Esophagus muscularis mucosa (tissue), 4 donors: ENCODE data around the gene GALNT18. TPM values are rescaled to one million over a fixed set of nuclear protein-coding genes. Genes with fewer than 3 reads are reported as not detected.
A peak's percentile ranks its signal among the peaks of the same experiment; 100 is the strongest.

ENCODE experiments used
- DNase-seq: peaks from one replicate; pipeline ENCODE4 v3.0.0-alpha.2; 2017; ENCODE audit errors: extremely low spot score
- H3K27ac ChIP-seq, 4 donors: fragments of 200-600 bp; sonication (generic); replicated peaks in 1 of 4; 1 replicate in 3 of 4; 2 replicates in 1 of 4; pipeline ENCODE4 v1.5.1; 2016 to 2019; ENCODE audit warnings: mild to moderate bottlenecking in 1 of 4
- H3K27me3 ChIP-seq, 4 donors: fragments of 200-600 bp; sonication (generic); one replicate each; pipeline versions ENCODE4 v1.5.1 to v1.6.0; 2016 to 2019
- H3K36me3 ChIP-seq, 4 donors: fragments of 200-600 bp; sonication (generic); one replicate each; pipeline ENCODE4 v1.5.1; 2016 to 2019
- H3K4me1 ChIP-seq, 4 donors: fragments of 200-600 bp; sonication (generic); one replicate each; pipeline ENCODE4 v1.5.1; 2016 to 2019
- H3K4me3 ChIP-seq, 4 donors: fragments of 200-600 bp; sonication (generic); 1 replicate in 2 of 4; 2 replicates in 2 of 4; pipeline ENCODE4 v1.5.1; 2016 to 2019; ENCODE audit warnings: mild to moderate bottlenecking in 4 of 4, moderate library complexity in 1 of 4
- H3K9me3 ChIP-seq, 4 donors: fragments of 200-600 bp; sonication (generic); 1 replicate in 3 of 4; 2 replicates in 1 of 4; pipeline ENCODE4 v1.5.1; 2016 to 2019
- EP300 ChIP-seq: sonication (generic); formaldehyde crosslinking; IDR thresholded peaks from one replicate; pipeline ENCODE4 v1.6.1; 2017; ENCODE audit warnings: antibody characterized with exemption
- POLR2A ChIP-seq: fragments of 450-650 bp; IDR thresholded peaks from one replicate; pipeline ENCODE4 v1.6.1; 2017; ENCODE audit warnings: antibody characterized with exemption, moderate library complexity, mild to moderate bottlenecking, low read depth
- POLR2AphosphoS5 ChIP-seq, 2 donors: sonication (generic); formaldehyde crosslinking; IDR thresholded peaks; one replicate each; pipeline ENCODE4 v1.6.1; 2017; ENCODE audit warnings: antibody characterized with exemption in 2 of 2
- WGBS: methylation state at CpG from one replicate; pipeline ENCODE4 v1.1.5; 2018; 5-methylcytosine and 5-hydroxymethylcytosine counted together
- intact Hi-C: fragments of 100-400 bp; cut with DNase I; formaldehyde crosslinking; loops from one replicate; pipeline ENCODE4 v1.15.1; 2023
- total RNA-seq, 4 donors: library from RNA; depleted of rRNA; stranded (reverse); fragments of >200 nt; gene quantifications; one replicate each; pipeline versions ENCODE4 v1.1.0 to v1.2.1, GENCODE V29; 2016
- TF ChIP-seq, protein P1 (sequence below), 3 experiments: fragments of 200-600 bp in 2 of 3; fragments of 450-650 bp in 1 of 3; sonication (generic) in 2 of 3; IDR thresholded peaks; one replicate each; pipeline ENCODE4 v1.5.1; 2017 to 2019; ENCODE audit warnings: antibody characterized with exemption in 3 of 3, mild to moderate bottlenecking in 2 of 3, moderate library complexity in 1 of 3

The GALNT18 gene
- total RNA-seq, 4 donors from 2014 or later, result 29.1 to 67.0 (median 49.3) TPM

GRCh38 chr11:11409224-11409623 lies 212.6 kb downstream of the GALNT18 start:
- no peaks in the 10 kb centered on the region for H3K9me3 ChIP-seq
- H3K27ac ChIP-seq, result peak overlapping the region in 3 of 4 donors; percentile 70 to 77 (median 76)
- DNase-seq, result no peak
- 58% methylated on average over 4 of the region's 6 CpGs for WGBS
- H3K27me3 ChIP-seq, result no peaks in the 10 kb centered on the region
- H3K36me3 ChIP-seq, result no peaks in the 10 kb centered on the region
- no peak for TF ChIP-seq POLR2AphosphoS5 (IDR thresholded peaks at IDR 0.05)
- TF ChIP-seq EP300, result no peak
- TF ChIP-seq, protein P1, sequence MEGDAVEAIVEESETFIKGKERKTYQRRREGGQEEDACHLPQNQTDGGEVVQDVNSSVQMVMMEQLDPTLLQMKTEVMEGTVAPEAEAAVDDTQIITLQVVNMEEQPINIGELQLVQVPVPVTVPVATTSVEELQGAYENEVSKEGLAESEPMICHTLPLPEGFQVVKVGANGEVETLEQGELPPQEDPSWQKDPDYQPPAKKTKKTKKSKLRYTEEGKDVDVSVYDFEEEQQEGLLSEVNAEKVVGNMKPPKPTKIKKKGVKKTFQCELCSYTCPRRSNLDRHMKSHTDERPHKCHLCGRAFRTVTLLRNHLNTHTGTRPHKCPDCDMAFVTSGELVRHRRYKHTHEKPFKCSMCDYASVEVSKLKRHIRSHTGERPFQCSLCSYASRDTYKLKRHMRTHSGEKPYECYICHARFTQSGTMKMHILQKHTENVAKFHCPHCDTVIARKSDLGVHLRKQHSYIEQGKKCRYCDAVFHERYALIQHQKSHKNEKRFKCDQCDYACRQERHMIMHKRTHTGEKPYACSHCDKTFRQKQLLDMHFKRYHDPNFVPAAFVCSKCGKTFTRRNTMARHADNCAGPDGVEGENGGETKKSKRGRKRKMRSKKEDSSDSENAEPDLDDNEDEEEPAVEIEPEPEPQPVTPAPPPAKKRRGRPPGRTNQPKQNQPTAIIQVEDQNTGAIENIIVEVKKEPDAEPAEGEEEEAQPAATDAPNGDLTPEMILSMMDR (IDR thresholded peaks at IDR 0.05), result no peak
- no peak for TF ChIP-seq POLR2A
- H3K4me3 ChIP-seq, result no peak overlapping the region
- peaks cover 43 to 59% (median 52%) of the 10 kb centered on the region in 4 donors for H3K4me1 ChIP-seq
- intact Hi-C loops, result loop anchor here (5.0 kb wide), 1 partner anchor 213 kb away; the partner anchor contains the start of gene GALNT18

DNA sequence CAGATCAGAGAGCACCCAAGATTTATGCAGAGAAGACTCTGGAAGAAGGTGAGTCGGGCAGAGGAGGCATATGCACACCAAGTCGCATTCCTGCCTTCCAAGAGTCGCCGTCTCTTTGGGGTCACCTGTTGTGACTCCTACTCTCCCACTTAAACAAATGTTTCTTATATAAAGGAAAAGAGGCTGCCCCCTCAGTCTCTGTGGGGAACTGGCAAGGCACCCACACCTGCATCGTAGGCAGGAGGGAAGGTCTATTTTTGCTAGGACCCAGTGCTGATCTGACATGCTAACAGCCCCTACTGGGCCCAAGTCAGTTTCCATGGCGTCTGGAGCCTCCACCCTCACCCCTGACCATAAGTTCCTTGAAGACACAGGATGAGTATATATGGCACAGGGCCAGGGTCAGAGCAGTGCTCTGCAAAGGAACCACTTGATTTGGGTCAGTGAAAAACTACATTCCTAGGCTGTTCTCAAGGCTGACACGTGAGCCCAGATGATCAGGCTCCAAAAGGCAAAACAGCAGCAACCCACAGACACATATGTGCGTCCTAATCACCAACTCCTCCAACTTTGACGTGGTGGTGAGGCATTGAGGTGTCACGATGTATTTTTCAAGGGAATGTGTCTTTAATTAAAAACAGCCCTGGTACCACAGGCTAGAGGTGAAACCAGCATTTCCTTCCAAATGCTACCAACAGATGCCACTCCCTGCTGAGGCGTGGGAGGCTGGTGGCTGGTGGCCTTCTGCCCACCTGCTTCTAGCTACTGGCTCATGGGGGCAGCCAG lies 213.2 kb downstream of the GALNT18 start:
- 81% methylated on average over 11 of the region's 11 CpGs for WGBS
- Histone ChIP-seq H3K4me1 (peaks cover 48 to 65% (median 58%) of the 10 kb centered on the region in 4 donors), H3K27me3 (no peaks in the 10 kb centered on the region), H3K36me3 (no peaks in the 10 kb centered on the region), H3K9me3 (no peaks in the 10 kb centered on the region), H3K27ac (peak overlapping the region in 3 of 4 donors; percentile 70 to 77 (median 76)), H3K4me3 (no peak overlapping the region)
- no peak for TF ChIP-seq EP300
- TF ChIP-seq POLR2AphosphoS5 (IDR thresholded peaks at IDR 0.05), result no peak
- TF ChIP-seq, protein P1 (IDR thresholded peaks at IDR 0.05), result no peak
- TF ChIP-seq POLR2A, result no peak
- DNase-seq, result no peak
- intact Hi-C loops, result loop anchor here (5.0 kb wide), 1 partner anchor 214 kb away; the partner anchor contains the start of gene GALNT18

DNA sequence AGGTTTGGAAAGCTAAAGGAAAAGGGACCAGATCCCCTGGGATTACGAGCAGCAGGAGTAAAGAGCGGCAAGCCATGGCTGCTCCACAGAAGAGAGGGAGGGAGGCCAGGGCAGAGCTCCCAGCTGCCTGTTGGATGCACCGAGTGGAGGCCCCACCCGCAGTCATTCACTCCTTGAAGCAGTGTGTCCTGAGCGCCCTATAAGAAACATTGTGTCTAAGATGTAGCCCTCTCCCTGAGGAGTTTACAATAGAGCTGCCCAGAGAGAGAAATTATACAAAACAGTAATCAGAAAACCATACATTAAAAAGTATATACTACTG lies 214.1 kb downstream of the GALNT18 start:
- no peak for DNase-seq
- Histone ChIP-seq H3K27me3 (no peaks in the 10 kb centered on the region), H3K4me3 (no peak overlapping the region), H3K27ac (peak overlapping the region; percentile 42 to 77 (median 73)), H3K36me3 (no peaks in the 10 kb centered on the region), H3K9me3 (no peaks in the 10 kb centered on the region), H3K4me1 (peaks cover 52 to 74% (median 65%) of the 10 kb centered on the region in 4 donors)
- intact Hi-C loops, result loop anchor here (5.0 kb wide), 1 partner anchor 215 kb away; the partner anchor contains the start of gene GALNT18
- 46% methylated on average over 5 of the region's 5 CpGs for WGBS
- TF ChIP-seq, protein P1 (IDR thresholded peaks at IDR 0.05), result no peak
- TF ChIP-seq POLR2AphosphoS5 (IDR thresholded peaks at IDR 0.05) (no peak), POLR2A (no peak), EP300 (no peak)

DNA sequence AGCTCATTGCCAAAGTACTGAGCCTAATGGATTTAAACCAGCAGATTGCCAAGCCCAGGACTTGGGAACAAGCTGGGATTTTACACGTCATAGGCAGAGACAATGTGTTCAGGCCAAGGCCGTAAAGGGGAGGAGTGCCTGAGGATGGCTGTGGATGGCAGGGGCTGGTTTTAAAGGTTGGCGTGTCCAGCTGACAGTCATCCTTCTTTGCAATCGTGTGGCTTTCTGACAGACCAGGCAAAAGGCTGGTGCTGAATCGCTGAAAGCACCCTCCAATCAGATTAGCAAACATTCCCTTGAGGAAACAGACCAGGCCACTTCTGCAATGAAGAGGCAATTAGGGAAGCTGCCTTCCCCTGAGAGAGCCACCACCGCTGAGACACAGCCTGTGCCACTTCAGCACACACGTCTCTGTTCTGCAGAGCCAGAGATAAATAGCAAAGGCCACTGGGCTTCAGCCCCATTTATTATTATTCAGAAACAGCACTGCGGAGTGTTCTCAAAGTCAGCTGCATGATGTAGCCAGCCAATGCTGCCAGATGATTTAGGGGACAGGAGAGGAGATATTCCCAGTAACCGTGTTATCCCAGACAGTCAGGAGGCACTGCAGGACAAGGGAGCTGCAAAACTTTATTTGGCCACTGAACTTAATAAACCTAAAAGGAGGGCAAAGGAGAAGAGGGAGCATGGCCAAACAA lies 214.6 kb downstream of the GALNT18 start:
- TF ChIP-seq POLR2A (no peak), POLR2AphosphoS5 (IDR thresholded peaks at IDR 0.05) (peak; percentile 40 to 64), EP300 (peak; percentile 62)
- TF ChIP-seq, protein P1 (IDR thresholded peaks at IDR 0.05), result peak in 2 of 3 experiments; percentile 26 to 30
- Histone ChIP-seq H3K27me3 (no peaks in the 10 kb centered on the region), H3K36me3 (no peaks in the 10 kb centered on the region), H3K4me1 (peaks cover 52 to 79% (median 70%) of the 10 kb centered on the region in 4 donors), H3K9me3 (no peaks in the 10 kb centered on the region), H3K27ac (peak overlapping the region; percentile 42 to 77 (median 73)), H3K4me3 (no peak overlapping the region)
- no peak for DNase-seq
- 18% methylated on average over 8 of the region's 9 CpGs for WGBS
- intact Hi-C loops, result loop anchor here (5.0 kb wide), 1 partner anchor 215 kb away; the partner anchor contains the start of gene GALNT18
